GM12801 (cell line): ENCODE results near the gene NFIC.

ENCODE experiments used
- TF ChIP-seq, protein P1 (sequence below): IDR thresholded peaks from one replicate; pipeline ENCODE4 v1.5.1; 2011; ENCODE audit warnings: control low read depth; ENCODE audit not compliant: insufficient read length; ENCODE audit errors: extremely low read depth

Gene NFIC

DNA sequence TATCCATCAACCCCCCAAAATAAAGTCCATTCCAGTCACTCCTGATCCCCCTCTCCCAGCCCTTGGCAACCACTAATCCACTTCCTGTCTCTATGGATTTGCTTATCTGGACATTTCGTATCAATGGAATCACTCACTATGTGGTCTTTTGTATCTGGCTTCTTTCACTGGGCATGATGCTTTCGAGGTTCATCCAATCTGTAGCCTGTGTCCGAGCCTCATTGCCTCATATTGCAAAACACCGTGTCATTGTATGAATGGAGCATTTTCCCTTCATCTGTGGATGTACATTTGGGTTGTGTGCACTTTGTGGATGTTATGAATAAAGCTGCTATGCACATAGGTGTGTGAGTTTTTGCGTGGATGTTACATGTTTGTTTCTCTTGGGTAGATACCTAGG lies 138.4 kb downstream of the NFIC start:
- TF ChIP-seq, protein P1, sequence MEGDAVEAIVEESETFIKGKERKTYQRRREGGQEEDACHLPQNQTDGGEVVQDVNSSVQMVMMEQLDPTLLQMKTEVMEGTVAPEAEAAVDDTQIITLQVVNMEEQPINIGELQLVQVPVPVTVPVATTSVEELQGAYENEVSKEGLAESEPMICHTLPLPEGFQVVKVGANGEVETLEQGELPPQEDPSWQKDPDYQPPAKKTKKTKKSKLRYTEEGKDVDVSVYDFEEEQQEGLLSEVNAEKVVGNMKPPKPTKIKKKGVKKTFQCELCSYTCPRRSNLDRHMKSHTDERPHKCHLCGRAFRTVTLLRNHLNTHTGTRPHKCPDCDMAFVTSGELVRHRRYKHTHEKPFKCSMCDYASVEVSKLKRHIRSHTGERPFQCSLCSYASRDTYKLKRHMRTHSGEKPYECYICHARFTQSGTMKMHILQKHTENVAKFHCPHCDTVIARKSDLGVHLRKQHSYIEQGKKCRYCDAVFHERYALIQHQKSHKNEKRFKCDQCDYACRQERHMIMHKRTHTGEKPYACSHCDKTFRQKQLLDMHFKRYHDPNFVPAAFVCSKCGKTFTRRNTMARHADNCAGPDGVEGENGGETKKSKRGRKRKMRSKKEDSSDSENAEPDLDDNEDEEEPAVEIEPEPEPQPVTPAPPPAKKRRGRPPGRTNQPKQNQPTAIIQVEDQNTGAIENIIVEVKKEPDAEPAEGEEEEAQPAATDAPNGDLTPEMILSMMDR = no peak

DNA sequence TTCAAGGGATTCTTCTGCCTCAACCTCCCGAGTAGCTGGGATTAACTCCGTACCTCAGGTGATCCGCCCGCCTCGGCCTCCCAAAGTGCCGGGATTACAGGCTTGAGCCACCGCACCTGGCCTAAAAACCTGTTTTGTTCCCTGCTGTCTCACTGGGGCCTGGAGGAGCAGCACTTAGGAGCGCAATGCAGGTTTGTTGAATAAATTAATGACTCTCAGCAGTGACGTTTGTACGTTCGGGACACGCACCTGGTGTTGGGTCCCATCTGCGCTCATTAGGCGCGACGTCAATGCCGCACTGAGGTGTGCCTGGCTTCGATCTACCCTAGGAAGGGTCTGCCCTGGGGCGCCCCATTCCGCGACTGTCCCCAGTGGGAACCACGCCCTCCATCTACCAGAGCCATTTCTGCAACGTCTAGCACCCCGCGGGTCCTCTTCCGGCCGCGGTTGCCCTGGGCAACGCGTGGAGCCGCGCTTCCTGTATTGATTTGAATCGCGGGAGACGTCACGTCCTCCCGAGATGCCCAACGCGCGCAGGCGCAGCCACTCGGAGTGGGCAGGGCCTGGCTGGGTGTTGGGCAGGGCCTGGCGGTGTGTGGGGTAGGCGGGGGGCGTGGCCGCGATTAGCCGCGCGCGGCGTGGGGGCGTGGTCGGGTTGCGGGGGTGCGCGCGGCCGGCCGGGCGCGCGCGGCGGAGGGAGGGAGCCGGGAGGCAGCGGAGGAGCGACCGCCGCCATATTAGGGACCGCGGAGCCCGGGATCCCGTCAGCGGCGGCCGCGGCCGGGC lies 139.4 kb downstream of the NFIC start, which contains the start of gene FZR1:
Gene FZR1, plus strand, starts transcription at position 714 of the 786 bp plus-strand sequence. CDS start 16,679 bp downstream, outside the sequence.
- TF ChIP-seq, protein P1 = no peak

DNA sequence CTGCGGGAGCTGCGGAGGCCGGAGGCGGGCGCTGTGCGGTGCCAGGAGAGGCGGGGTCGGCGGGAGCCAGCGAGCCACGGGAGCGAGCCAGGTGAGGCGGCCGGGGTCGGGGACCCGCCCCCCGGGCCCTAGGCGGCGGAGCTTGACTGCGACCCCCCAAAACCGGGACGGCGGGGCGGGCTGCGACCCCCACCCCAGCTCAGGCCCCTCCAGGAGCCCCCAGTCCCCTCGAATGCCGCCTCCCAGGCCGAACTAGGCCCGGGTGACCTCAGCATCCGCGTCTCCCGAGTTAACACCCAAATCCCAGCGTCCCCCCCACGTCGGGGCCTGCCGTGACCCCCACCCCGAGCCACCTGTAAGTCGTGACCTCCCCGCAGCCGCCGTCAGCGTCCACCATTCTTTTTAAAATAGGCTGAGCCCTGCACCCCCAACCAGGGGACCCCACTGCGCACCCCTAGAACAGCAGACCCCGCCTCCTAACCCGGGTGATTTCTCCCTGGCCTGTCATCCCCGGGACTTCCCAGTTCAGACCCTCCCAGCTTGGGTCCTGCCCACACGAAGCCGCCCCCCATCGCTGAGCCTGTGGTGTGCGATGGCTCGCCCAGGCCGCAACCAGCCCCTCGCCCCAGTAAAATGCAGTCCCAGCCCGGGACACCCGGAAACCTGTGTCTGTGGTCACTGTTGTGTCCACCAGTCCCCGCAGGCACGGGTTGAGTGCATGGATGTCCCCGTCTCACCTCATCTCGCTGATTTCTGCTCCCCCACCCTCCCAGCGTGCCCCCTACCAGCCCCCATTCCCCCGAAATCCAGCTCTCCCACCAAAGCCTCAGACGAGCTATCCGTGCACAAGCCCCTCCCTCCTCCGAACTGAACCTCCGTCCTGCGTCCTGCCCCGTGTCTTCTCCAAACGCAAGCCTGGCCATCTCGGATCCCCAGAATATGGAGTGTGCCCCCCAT lies 140.3 kb downstream of the NFIC start:
- TF ChIP-seq, protein P1 = no peak

DNA sequence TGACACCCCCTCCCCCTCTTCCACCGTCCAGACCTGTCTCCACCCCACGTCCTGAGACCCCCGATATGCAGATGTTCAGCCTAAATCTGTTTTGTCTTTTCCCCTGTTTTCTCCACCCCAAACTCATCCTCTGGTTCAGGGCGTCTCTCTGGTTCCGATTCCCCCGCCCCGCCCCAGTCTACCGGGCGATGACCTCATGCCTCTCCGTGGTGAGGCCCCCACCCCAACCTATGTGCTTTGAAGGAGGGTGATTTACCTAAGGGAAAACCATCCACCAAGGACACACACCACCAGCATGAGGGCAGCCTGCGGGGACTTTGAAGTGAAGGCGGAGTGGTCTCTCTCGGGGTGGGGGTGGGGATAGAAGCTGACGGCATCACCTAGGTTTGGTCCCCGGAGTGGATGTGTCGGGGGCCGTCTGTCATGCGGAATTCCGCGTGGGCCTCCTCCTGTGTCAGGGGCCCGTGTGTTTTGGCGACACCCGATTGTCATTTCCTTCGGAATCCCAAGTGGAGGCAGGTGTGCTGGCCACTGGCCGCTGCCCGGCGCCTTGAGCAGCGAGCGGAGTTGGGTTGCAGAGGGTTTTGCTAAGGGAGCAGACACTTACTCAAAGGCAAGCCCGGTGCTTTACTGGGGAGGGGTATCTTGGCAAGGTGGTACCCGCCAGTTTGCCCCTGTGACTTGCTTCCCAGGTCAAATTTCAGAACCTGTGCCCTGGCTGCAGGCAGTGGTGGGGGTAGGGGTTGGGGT lies 141.2 kb downstream of the NFIC start:
- TF ChIP-seq, protein P1 = no peak

DNA sequence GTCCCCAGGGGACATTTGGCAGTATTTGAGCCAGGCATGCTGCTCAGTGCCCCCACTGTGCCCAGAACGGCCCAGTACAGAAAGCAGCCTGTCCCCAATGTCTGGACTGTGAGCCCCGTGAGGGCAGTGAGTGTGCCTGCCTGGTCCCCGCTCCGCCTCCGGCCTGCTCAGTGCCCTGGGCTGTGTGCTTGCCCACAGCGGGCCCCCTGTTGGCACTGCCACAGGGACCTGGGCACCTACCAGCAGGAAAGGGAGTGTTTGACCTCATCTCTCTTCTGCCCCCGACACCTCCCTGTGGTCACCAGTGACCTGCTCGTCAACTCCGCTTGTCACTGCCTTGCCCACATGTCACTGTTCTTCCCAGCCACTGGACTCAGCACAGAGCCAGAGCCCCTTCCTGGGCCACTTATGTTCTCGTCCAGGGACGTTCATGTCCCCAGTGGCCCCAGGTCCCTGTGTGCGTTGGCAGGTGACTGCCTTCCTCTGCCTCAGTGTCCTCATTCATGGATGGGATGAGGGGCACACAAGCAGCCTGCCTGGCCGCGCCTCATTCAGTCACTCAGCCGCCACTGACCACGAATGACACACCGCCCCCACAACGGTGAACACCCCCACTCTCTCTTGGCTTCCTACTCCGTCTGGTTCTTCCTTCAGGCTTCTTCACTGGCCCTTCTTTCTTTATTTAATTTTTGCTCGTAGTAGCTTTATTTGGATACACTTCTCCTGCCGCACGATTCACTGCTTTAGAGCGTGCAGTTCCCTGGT lies 142.6 kb downstream of the NFIC start:
- TF ChIP-seq, protein P1 = no peak

DNA sequence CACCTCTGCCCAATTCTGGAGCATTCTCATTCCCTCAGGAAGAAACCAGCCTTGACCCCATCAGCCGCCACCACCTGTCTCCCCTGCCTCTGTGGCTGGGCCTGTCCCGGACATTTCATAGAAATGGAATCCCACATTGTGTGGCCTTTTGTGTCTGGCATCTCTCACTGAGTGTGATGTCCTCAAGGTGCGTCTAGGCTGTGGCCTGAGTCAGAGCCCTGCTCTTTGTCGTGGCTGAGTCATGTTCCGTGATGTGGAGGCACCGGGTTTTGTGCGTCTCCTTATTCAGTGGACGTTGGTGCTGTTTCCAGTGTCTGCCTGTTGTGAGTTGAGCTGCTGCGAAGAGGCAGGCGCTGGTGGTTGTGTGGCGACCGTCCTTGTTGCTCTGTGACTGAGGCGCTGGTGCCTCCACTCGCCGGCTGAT lies 143.2 kb downstream of the NFIC start:
- TF ChIP-seq, protein P1 = no peak
